Panc1 (cell line): ENCODE results near the gene ELOVL4. TPM values are rescaled to one million over a fixed set of nuclear protein-coding genes. Genes with fewer than 3 reads are reported as not detected.

Experiments
- ATAC-seq: fragments of 200-7000 bp; cut with Tn5 transposase; 2 replicates; pipeline ENCODE4 v1.9.1; 2020; ENCODE audit warnings: mild to moderate bottlenecking, moderate library complexity
- BruUV-seq: library from RNA; stranded (reverse); fragments of 400-500 nt; replicated peaks from 2 replicates; lab custom pipeline; 2021; lab: Mats Ljungman, UMichigan
- CTCF ChIA-PET: fragments of 300-600 bp; sonication (Branson Sonifier 250); formaldehyde crosslinking; loops from one replicate; lab custom pipeline; 2022; ENCODE audit warnings: antibody characterized with exemption; lab: Charles Lee
- POLR2A ChIA-PET: fragments of 300-600 bp; sonication (Branson Sonifier 250); formaldehyde crosslinking; loops from one replicate; lab custom pipeline; 2022; ENCODE audit warnings: antibody characterized with exemption; lab: Charles Lee
- DNase-seq: peaks from one replicate; pipeline ENCODE4 v3.0.0-alpha.2; 2010; ENCODE audit warnings: low read depth, low spot score
- H3K27ac ChIP-seq: 2 replicates; pipeline ENCODE4 v1.5.1; 2011; ENCODE audit warnings: mild to moderate bottlenecking, low read length, inconsistent platforms
- H3K27me3 ChIP-seq: fragments of 200-500 bp; sonication (Bioruptor generic); 2 replicates; pipeline ENCODE4 v1.6.0; 2014; ENCODE audit warnings: low read length, inconsistent platforms; ENCODE audit not compliant: control insufficient read depth, insufficient read depth
- H3K36me3 ChIP-seq: fragments of 200-500 bp; sonication (Bioruptor generic); 2 replicates; pipeline ENCODE4 v1.5.1; 2014; ENCODE audit warnings: inconsistent platforms, mild to moderate bottlenecking, low read length, moderate library complexity; ENCODE audit not compliant: control insufficient read depth, insufficient read depth
- H3K4me1 ChIP-seq: 2 replicates; pipeline ENCODE4 v1.5.1; 2011; ENCODE audit warnings: inconsistent platforms, mild to moderate bottlenecking, low read length, moderate library complexity; ENCODE audit not compliant: control insufficient read depth, insufficient read depth
- H3K4me3 ChIP-seq, 2 experiments: 2 replicates each; pipeline ENCODE4 v1.5.1; 2011 to 2012; ENCODE audit warnings: low read depth in 2 of 2, low read length in 2 of 2, mild to moderate bottlenecking in 2 of 2, inconsistent platforms in 1 of 2, moderate library complexity in 1 of 2
- H3K9me3 ChIP-seq: fragments of 200-500 bp; sonication (Bioruptor generic); 2 replicates; pipeline ENCODE4 v1.5.1; 2014; ENCODE audit warnings: low read depth, mild to moderate bottlenecking, inconsistent platforms, low read length, moderate library complexity; ENCODE audit not compliant: control insufficient read depth, insufficient read depth
- POLR2AphosphoS5 ChIP-seq: IDR thresholded peaks from 2 replicates; pipeline ENCODE4 v1.6.1; 2012; ENCODE audit warnings: mild to moderate bottlenecking, low read depth, low read length, moderate library complexity
- SIN3A ChIP-seq: IDR thresholded peaks from 2 replicates; pipeline ENCODE4 v1.6.1; 2012; ENCODE audit warnings: low read depth, mild to moderate bottlenecking, low read length, moderate library complexity, borderline replicate concordance; ENCODE audit not compliant: insufficient read depth
- TCF7L2 ChIP-seq: IDR thresholded peaks from 2 replicates; pipeline ENCODE4 v1.6.1; 2011; ENCODE audit warnings: mild to moderate bottlenecking, low read depth, low read length, inconsistent platforms
- in situ Hi-C: cut with HindIII; loops from 2 replicates; pipeline ENCODE4 v1.10.0; 2016; ENCODE audit warnings: low sequenced_read_pairs, low pct_unique_long_range_greater_than_20kb
- intact Hi-C: fragments of 100-400 bp; cut with micrococcal nuclease; formaldehyde crosslinking; loops from one replicate; pipeline ENCODE4 v1.10.0; 2022; ENCODE audit not compliant: unreplicated experiment
- total RNA-seq: library from RNA; stranded (reverse); gene quantifications from one replicate; pipeline ENCODE4 v1.2.1, GENCODE V29; 2021; ENCODE audit not compliant: unreplicated experiment
- TF ChIP-seq, protein P1 (sequence below), 2 experiments: IDR thresholded peaks; 2 replicates each; pipeline ENCODE4 v1.6.1; 2011 to 2012; ENCODE audit warnings: low read depth in 2 of 2, control low read depth in 1 of 2, low read length in 1 of 2, mild to moderate bottlenecking in 1 of 2, moderate library complexity in 1 of 2; ENCODE audit not compliant: insufficient read depth in 1 of 2
- TF ChIP-seq, protein P2 (sequence below): fragments of 450-650 bp; IDR thresholded peaks from 2 replicates; pipeline ENCODE4 v1.5.1; 2017; ENCODE audit warnings: mild to moderate bottlenecking

Gene ELOVL4
- total RNA-seq, 1 experiment from 2014 or later, result 0.41 TPM

DNA sequence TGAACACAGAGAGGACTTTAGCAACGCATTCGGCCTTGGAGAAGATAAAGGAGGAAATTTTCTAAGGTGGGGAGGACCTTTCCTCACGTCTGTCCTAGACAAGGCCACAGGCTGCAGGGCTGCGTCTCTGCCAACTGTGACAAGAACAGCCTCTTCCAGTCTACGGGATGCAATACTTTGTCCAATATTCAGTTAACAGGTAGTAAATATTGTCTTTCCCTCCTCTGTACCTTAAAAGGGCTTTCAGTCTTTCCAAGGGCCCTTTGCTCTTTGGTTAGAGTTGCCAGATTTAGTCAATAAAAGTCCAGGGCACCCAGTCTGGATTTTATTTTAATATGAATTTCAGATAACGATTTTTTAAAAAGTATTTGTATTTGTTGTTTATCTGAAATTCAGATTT lies 78.2 kb downstream of the ELOVL4 start:
- POLR2A ChIA-PET, result no interaction called here
- no peak overlapping the region for H3K4me3 ChIP-seq
- CTCF ChIA-PET, result interaction anchor here (0.5 to 1.6 kb wide), 4 partner anchors 91 to 461 kb away, joined by 3 to 8 read pairs (median 4); no protein-coding TSS in a partner anchor
- no peak for DNase-seq
- TF ChIP-seq TCF7L2 (no peak), POLR2AphosphoS5 (no peak), SIN3A (no peak)
- TF ChIP-seq, protein P1, sequence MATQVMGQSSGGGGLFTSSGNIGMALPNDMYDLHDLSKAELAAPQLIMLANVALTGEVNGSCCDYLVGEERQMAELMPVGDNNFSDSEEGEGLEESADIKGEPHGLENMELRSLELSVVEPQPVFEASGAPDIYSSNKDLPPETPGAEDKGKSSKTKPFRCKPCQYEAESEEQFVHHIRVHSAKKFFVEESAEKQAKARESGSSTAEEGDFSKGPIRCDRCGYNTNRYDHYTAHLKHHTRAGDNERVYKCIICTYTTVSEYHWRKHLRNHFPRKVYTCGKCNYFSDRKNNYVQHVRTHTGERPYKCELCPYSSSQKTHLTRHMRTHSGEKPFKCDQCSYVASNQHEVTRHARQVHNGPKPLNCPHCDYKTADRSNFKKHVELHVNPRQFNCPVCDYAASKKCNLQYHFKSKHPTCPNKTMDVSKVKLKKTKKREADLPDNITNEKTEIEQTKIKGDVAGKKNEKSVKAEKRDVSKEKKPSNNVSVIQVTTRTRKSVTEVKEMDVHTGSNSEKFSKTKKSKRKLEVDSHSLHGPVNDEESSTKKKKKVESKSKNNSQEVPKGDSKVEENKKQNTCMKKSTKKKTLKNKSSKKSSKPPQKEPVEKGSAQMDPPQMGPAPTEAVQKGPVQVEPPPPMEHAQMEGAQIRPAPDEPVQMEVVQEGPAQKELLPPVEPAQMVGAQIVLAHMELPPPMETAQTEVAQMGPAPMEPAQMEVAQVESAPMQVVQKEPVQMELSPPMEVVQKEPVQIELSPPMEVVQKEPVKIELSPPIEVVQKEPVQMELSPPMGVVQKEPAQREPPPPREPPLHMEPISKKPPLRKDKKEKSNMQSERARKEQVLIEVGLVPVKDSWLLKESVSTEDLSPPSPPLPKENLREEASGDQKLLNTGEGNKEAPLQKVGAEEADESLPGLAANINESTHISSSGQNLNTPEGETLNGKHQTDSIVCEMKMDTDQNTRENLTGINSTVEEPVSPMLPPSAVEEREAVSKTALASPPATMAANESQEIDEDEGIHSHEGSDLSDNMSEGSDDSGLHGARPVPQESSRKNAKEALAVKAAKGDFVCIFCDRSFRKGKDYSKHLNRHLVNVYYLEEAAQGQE (IDR thresholded peaks at IDR 0.05; ENCODE audit: insufficient read depth in 1 of 2, low read depth in 2 of 2, low read length in 1 of 2), result no peak
- no peaks in the 10 kb centered on the region; the same call in 1 of the 2 replicates for H3K27me3 ChIP-seq
- no peak for ATAC-seq
- BruUV-seq, result no TSS peak
- no peak overlapping the region for H3K27ac ChIP-seq
- H3K4me1 ChIP-seq, result peaks cover 6% of the 10 kb centered on the region
- intact Hi-C loops (loop anchor here (10.0 kb wide), 1 partner anchor 294 kb away; no protein-coding TSS in a partner anchor), in situ Hi-C loops (no loop called here)
- no peaks in the 10 kb centered on the region for H3K9me3 ChIP-seq
- H3K36me3 ChIP-seq, result no peaks in the 10 kb centered on the region

DNA sequence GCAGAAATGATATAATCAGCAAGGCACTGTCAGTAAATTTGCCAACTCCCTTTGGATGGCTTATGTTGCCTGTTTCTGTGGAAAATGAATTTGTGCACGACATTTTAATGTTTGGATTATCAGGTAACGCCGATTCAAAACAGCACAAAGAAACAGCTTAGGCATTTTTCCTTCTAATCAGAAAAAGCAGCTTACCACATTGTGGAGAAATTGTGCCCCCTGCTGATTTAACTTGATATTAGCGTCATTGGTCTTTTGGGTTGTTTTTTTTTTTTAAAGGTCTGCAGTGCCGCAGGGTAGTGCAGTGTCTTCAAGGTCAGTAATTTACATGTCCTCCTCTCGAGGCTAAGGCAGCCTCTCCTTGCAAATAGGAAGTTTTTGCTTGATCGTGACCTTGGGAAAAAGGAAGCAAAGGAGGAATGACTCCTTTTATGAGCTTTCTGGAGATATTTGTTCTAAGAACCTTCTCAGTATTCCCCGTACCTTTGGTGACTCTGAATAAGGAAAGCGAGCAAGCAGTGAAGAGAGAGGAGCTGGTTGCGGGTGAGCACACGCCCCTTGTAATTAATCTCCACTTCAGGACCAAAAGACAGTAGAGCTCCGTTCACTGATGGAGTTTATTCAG lies 79.1 kb downstream of the ELOVL4 start:
- Histone ChIP-seq H3K36me3 (no peaks in the 10 kb centered on the region), H3K9me3 (no peaks in the 10 kb centered on the region), H3K4me1 (peaks cover 6% of the 10 kb centered on the region), H3K4me3 (peak overlapping the region; percentile 19 to 26), H3K27ac (peak overlapping the region; percentile 13; the same call in 1 of the 2 replicates), H3K27me3 (no peaks in the 10 kb centered on the region; the same call in 1 of the 2 replicates)
- ChIA-PET CTCF (interaction anchor here (0.5 to 1.6 kb wide), 7 partner anchors 90 to 832 kb away, joined by 3 to 8 read pairs (median 5); no protein-coding TSS in a partner anchor), POLR2A (no interaction called here)
- DNase-seq, result peak; percentile 56
- intact Hi-C loops, result loop anchor here (1.0 to 10.0 kb wide), 2 partner anchors 90 to 293 kb away; no protein-coding TSS in a partner anchor
- ATAC-seq, result no peak
- BruUV-seq, result no TSS peak
- in situ Hi-C loops, result no loop called here
- TF ChIP-seq TCF7L2 (no peak), SIN3A (no peak), POLR2AphosphoS5 (no peak)
- TF ChIP-seq, protein P2, sequence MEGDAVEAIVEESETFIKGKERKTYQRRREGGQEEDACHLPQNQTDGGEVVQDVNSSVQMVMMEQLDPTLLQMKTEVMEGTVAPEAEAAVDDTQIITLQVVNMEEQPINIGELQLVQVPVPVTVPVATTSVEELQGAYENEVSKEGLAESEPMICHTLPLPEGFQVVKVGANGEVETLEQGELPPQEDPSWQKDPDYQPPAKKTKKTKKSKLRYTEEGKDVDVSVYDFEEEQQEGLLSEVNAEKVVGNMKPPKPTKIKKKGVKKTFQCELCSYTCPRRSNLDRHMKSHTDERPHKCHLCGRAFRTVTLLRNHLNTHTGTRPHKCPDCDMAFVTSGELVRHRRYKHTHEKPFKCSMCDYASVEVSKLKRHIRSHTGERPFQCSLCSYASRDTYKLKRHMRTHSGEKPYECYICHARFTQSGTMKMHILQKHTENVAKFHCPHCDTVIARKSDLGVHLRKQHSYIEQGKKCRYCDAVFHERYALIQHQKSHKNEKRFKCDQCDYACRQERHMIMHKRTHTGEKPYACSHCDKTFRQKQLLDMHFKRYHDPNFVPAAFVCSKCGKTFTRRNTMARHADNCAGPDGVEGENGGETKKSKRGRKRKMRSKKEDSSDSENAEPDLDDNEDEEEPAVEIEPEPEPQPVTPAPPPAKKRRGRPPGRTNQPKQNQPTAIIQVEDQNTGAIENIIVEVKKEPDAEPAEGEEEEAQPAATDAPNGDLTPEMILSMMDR, result peak; percentile 81
- TF ChIP-seq, protein P1 (IDR thresholded peaks at IDR 0.05; ENCODE audit: insufficient read depth in 1 of 2, low read depth in 2 of 2, low read length in 1 of 2), result no peak

Other genes starting within 250 kb of the ELOVL4 start
- gene TTK, start 57.1 kb upstream of the ELOVL4 start, total RNA-seq, result 35.5 TPM
- 16.4 TPM for gene BCKDHB, start 159.1 kb upstream of the ELOVL4 start, total RNA-seq